ENCODE results near the gene CT45A2.
"Not testable (repeated sequence)": the region's sequence is repeated elsewhere in the genome, so short reads cannot be mapped to it uniquely, and the experiment has no call there.

CT45A2 gene

GRCh38 chrX:135819912-135820311 lies at the start of gene CT45A2:
TSS of gene CT45A2 (minus strand) at chrX:135820012. CDS start at chrX:135816265, 3,747 bp downstream.
- DNase-seq (ENCODE audit: low read depth): not testable (repeated sequence)

GRCh38 chrX:135854438-135854837 lies 34.6 kb upstream of the CT45A2 start, which contains the start of gene CT45A8:
TSS of gene CT45A8 (minus strand) at chrX:135854538. CDS start at chrX:135850783, 3,755 bp downstream.
- DNase-seq (ENCODE audit: low read depth): not testable (repeated sequence)

GRCh38 chrX:135837180-135837579 lies 17.4 kb upstream of the CT45A2 start, which contains the start of gene CT45A7:
TSS of gene CT45A7 (minus strand) at chrX:135837280. CDS start at chrX:135833533, 3,747 bp downstream.
- DNase-seq (ENCODE audit: low read depth): not testable (repeated sequence)

- not testable (repeated sequence) for DNase-seq (ENCODE audit: low read depth)
Observed at GRCh38 chrX:135802687-135803086, 17.1 kb downstream of the CT45A2 start, which contains the start of gene CT45A6. TSS of gene CT45A6 (minus strand) at chrX:135802787. CDS start at chrX:135798993, 3,794 bp downstream.

GRCh38 chrX:135785403-135785802 lies 34.4 kb downstream of the CT45A2 start, which contains the start of gene CT45A5:
TSS of gene CT45A5 (minus strand) at chrX:135785503. CDS start at chrX:135781729, 3,774 bp downstream.
- not testable (repeated sequence) for DNase-seq (ENCODE audit: low read depth)

GRCh38 chrX:135768091-135768490 lies 51.7 kb downstream of the CT45A2 start, which contains the start of gene CT45A3:
TSS of gene CT45A3 (minus strand) at chrX:135768191. CDS start at chrX:135764444, 3,747 bp downstream.
- not testable (repeated sequence) for DNase-seq (ENCODE audit: low read depth)
